NCI-H524 (cell line): ENCODE data around the gene PACS2.

Experiments used
- DNase-seq, 2 experiments: peaks; one replicate each; lab custom pipeline; 2025; lab: John Stamatoyannopoulos, UW

PACS2 gene

DNA sequence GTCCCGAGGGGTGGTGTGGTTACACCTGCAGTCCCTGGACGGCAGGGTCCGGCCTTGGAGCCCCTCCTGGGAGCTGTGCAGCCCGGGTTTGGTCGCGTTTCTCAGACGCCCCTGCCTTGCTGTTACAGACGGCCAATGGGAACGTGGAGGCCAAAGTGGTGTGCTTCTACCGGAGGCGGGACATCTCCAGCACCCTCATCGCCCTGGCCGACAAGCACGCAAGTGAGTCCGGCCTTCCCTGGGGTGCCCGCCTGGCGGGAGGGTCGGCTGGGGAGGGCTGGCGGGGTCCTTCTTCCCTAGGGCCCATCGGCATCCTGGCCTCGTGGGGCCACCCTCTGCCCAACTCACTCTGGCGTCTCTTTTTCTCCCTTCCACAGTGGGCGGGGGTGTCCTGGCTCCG is 130.7 kb downstream of the PACS2 start:
- DNase-seq = no peak

DNA sequence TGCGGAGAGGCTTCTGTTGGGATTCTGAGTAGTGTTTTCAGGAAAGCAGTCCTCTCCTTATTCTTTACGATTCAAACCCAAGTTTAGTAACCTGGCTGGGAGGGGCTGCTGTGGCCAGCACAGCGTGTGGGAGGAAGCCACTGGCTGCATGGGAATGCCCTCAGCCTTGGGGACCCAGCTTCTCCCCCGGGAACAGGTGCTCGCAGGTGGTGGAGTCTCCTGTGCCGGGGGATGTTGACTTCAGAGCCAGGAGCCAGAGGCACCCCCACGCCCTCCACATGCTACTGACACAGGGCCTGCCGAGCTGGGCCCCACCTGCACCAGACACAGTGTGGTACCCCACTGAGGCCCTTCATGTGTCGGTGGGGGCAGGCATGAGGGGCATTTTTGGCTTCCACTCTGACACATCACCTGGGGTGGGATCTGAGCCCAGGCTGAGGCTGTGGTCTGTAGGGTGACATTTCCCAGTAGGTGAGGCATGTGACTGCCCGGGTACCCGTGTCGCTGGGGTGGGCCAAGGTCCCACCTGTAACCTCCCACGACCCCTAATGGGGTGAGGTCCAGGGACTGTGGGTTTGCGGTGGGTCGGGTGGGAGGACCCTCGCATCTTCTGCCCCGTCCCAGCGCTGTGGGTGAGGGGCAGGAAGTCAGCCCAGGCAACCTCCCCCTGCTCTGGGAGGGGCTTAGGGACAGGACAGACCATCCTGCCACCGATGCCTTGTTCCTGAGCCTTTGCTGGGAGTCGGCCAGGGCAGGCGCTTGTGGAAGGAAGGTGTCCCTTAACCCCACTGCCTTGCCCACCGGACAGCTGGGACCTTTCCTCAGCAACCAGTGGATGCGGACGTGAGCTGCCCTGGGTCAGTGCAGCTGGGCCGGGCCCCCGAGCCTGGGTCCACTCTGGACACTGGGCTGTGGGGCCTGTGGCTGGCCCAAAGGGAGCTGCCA is 131.6 kb downstream of the PACS2 start:
- DNase-seq = no peak

DNA sequence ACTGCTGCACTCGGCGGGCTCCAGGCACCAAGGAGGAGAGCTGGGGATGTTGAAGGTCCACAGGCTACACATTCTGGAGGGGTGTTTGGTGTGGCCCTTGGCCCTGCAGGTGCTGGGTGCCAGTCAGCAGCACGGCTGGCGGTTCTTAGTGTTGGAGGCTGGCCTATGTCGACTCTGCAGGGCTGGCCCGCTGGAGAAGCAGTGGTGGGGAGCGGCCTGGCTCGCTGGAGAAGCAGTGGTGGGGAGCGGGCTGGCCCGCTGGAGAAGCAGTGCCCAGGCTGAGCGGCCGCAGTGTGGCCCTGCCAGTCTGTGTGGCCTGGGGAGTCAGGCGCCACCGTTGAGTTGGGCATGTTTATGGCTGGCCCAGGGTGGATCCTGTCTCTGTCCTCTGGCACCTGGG is 132.4 kb downstream of the PACS2 start:
- DNase-seq = no peak
